Ascending aorta (tissue), 2 donors: ENCODE measurements around the gene NFATC3. TPM values are rescaled to one million over a fixed set of nuclear protein-coding genes. Genes with fewer than 3 reads are reported as not detected.

Experiments
- DNase-seq, 2 donors: peaks; one replicate each; pipeline ENCODE4 v3.0.0-alpha.2; 2019; ENCODE audit warnings: low spot score in 2 of 2
- H3K27ac ChIP-seq, 2 donors: fragments of 200-600 bp; sonication (generic); one replicate each; pipeline ENCODE4 v1.5.1; 2016 to 2017; ENCODE audit warnings: mild to moderate bottlenecking in 1 of 2
- H3K27me3 ChIP-seq: fragments of 200-600 bp; sonication (generic); one replicate; pipeline ENCODE4 v1.5.1; 2017
- H3K36me3 ChIP-seq, 2 donors: fragments of 200-600 bp; sonication (generic); one replicate each; pipeline ENCODE4 v1.5.1; 2016
- H3K4me1 ChIP-seq, 2 donors: fragments of 200-600 bp; sonication (generic); one replicate each; pipeline ENCODE4 v1.5.1; 2016 to 2017; ENCODE audit warnings: mild to moderate bottlenecking in 1 of 2
- H3K4me3 ChIP-seq, 2 donors: fragments of 200-600 bp; sonication (generic); one replicate each; pipeline ENCODE4 v1.5.1; 2016 to 2017; ENCODE audit warnings: mild to moderate bottlenecking in 1 of 2
- H3K9me3 ChIP-seq, 2 donors: fragments of 200-600 bp; sonication (generic); one replicate each; pipeline ENCODE4 v1.5.1; 2016
- CTCF ChIP-seq, 3 experiments: fragments of 200-600 bp in 2 of 3; fragments of 450-650 bp in 1 of 3; sonication (generic) in 2 of 3; IDR thresholded peaks; one replicate each; pipeline ENCODE4 v1.5.1; 2016 to 2019; ENCODE audit warnings: antibody characterized with exemption in 3 of 3, mild to moderate bottlenecking in 1 of 3, moderate library complexity in 1 of 3
- intact Hi-C: fragments of 100-400 bp; cut with DNase I; formaldehyde crosslinking; loops from one replicate; pipeline ENCODE4 v1.15.1; 2023
- total RNA-seq: library from RNA; depleted of rRNA; stranded (reverse); fragments of >200 nt; gene quantifications from one replicate; pipeline ENCODE4 v1.1.0, GENCODE V29; 2016

Gene NFATC3
- total RNA-seq, 1 donor from 2014 or later = 36.4 TPM

GRCh38 chr16:68064791-68065365 is 20.3 kb upstream of the NFATC3 start:
- peaks cover 0 to under 1% of the 10 kb centered on the region in 2 donors for H3K36me3 ChIP-seq
- H3K4me1 ChIP-seq = peaks cover 11 to 26% of the 10 kb centered on the region in 2 donors
- DNase-seq = peak in 1 of 2 donors; percentile 85
- intact Hi-C loops = loop anchor here (1.0 kb wide), 1 partner anchor 19 kb away; no protein-coding TSS in a partner anchor
- peak; percentile 56 to 69 (median 64) for TF ChIP-seq CTCF (IDR thresholded peaks at IDR 0.05)
- peak overlapping the region; percentile 90 to 93 for H3K27ac ChIP-seq
- no peaks in the 10 kb centered on the region for H3K27me3 ChIP-seq
- H3K9me3 ChIP-seq = no peaks in the 10 kb centered on the region
- H3K4me3 ChIP-seq = no peak overlapping the region

GRCh38 chr16:68065716-68066305 is 19.4 kb upstream of the NFATC3 start:
- H3K4me1 ChIP-seq = peaks cover 11 to 26% of the 10 kb centered on the region in 2 donors
- peaks cover under 1 to 10% of the 10 kb centered on the region in 2 donors for H3K36me3 ChIP-seq
- DNase-seq = no peak
- no peak overlapping the region for H3K4me3 ChIP-seq
- no peak for TF ChIP-seq CTCF (IDR thresholded peaks at IDR 0.05)
- intact Hi-C loops = loop anchor here (1.0 kb wide), 1 partner anchor 18 kb away; no protein-coding TSS in a partner anchor
- no peaks in the 10 kb centered on the region for H3K9me3 ChIP-seq
- no peaks in the 10 kb centered on the region for H3K27me3 ChIP-seq
- peak overlapping the region; percentile 90 to 93 for H3K27ac ChIP-seq

GRCh38 chr16:68066763-68067162 is 18.4 kb upstream of the NFATC3 start:
- Histone ChIP-seq H3K4me1 (peaks cover 11 to 26% of the 10 kb centered on the region in 2 donors), H3K27ac (peak overlapping the region; percentile 90 to 93), H3K36me3 (peaks cover 5 to 16% of the 10 kb centered on the region in 2 donors), H3K9me3 (no peaks in the 10 kb centered on the region), H3K4me3 (no peak overlapping the region), H3K27me3 (no peaks in the 10 kb centered on the region)
- no peak for TF ChIP-seq CTCF (IDR thresholded peaks at IDR 0.05)
- intact Hi-C loops = no loop called here
- DNase-seq = no peak

- Histone ChIP-seq H3K9me3 (no peaks in the 10 kb centered on the region), H3K4me1 (peaks cover 11 to 26% of the 10 kb centered on the region in 2 donors), H3K4me3 (no peak overlapping the region), H3K36me3 (peaks cover 10 to 29% of the 10 kb centered on the region in 2 donors), H3K27me3 (no peaks in the 10 kb centered on the region), H3K27ac (no peak overlapping the region)
- no peak for DNase-seq
- TF ChIP-seq CTCF (IDR thresholded peaks at IDR 0.05) = no peak
- intact Hi-C loops = no loop called here
Measured at GRCh38 chr16:68068926-68069325, 16.2 kb upstream of the NFATC3 start.

- TF ChIP-seq CTCF (IDR thresholded peaks at IDR 0.05) = no peak
- intact Hi-C loops = no loop called here
Measured at GRCh38 chr16:68069511-68070248, 15.5 kb upstream of the NFATC3 start.

More at GRCh38 chr16:68069511-68070248, 15.5 kb upstream of the NFATC3 start:
- no peaks in the 10 kb centered on the region for H3K9me3 ChIP-seq
- no peak overlapping the region for H3K27ac ChIP-seq
- H3K4me1 ChIP-seq = peaks cover 11 to 18% of the 10 kb centered on the region in 2 donors
- no peak overlapping the region for H3K4me3 ChIP-seq
- DNase-seq = no peak
- H3K27me3 ChIP-seq = no peaks in the 10 kb centered on the region
- peaks cover 14 to 36% of the 10 kb centered on the region in 2 donors for H3K36me3 ChIP-seq
